GM19240 (cell line): ENCODE results near the gene CYLD.

Experiments
- DNase-seq: peaks from one replicate; pipeline ENCODE4 v3.0.0; 2011; ENCODE audit warnings: low spot score; ENCODE audit not compliant: insufficient read length

CYLD gene

GRCh38 chr16:50815382-50815781 is 73.5 kb downstream of the CYLD start:
- DNase-seq, result no peak

GRCh38 chr16:50816901-50817555 is 75.1 kb downstream of the CYLD start:
- DNase-seq, result no peak

GRCh38 chr16:50818380-50818779 is 76.5 kb downstream of the CYLD start:
- no peak for DNase-seq

- no peak for DNase-seq
Observed at GRCh38 chr16:50819706-50820105, 77.8 kb downstream of the CYLD start.

- DNase-seq, result no peak
Observed at GRCh38 chr16:50820225-50820624, 78.3 kb downstream of the CYLD start.

GRCh38 chr16:50821586-50821985 is 79.7 kb downstream of the CYLD start:
- DNase-seq, result no peak

- no peak for DNase-seq
Observed at GRCh38 chr16:50822671-50823070, 80.8 kb downstream of the CYLD start.

GRCh38 chr16:50826797-50827316 is 85.0 kb downstream of the CYLD start:
- no peak for DNase-seq

GRCh38 chr16:50828164-50828702 is 86.3 kb downstream of the CYLD start:
- no peak for DNase-seq

GRCh38 chr16:50830698-50831097 is 88.8 kb downstream of the CYLD start:
- no peak for DNase-seq

- DNase-seq, result no peak
Observed at GRCh38 chr16:50831751-50832150, 89.9 kb downstream of the CYLD start.

GRCh38 chr16:50833929-50834328 is 92.0 kb downstream of the CYLD start:
- DNase-seq, result no peak

GRCh38 chr16:50834701-50835100 is 92.8 kb downstream of the CYLD start:
- no peak for DNase-seq

GRCh38 chr16:50835358-50836060 is 93.6 kb downstream of the CYLD start:
- no peak for DNase-seq

GRCh38 chr16:50836121-50836621 is 94.3 kb downstream of the CYLD start:
- no peak for DNase-seq

GRCh38 chr16:50837324-50837723 is 95.4 kb downstream of the CYLD start:
- no peak for DNase-seq

GRCh38 chr16:50838165-50838564 is 96.3 kb downstream of the CYLD start:
- no peak for DNase-seq

GRCh38 chr16:50838885-50839284 is 97.0 kb downstream of the CYLD start:
- no peak for DNase-seq

- DNase-seq, result no peak
Observed at GRCh38 chr16:50839356-50839755, 97.5 kb downstream of the CYLD start.

GRCh38 chr16:50839920-50840729 is 98.2 kb downstream of the CYLD start:
- DNase-seq, result no peak

GRCh38 chr16:50841081-50841886 is 99.4 kb downstream of the CYLD start:
- peak; percentile 6 for DNase-seq
